ENCODE data around the gene MARCHF9.

Gene MARCHF9

DNA sequence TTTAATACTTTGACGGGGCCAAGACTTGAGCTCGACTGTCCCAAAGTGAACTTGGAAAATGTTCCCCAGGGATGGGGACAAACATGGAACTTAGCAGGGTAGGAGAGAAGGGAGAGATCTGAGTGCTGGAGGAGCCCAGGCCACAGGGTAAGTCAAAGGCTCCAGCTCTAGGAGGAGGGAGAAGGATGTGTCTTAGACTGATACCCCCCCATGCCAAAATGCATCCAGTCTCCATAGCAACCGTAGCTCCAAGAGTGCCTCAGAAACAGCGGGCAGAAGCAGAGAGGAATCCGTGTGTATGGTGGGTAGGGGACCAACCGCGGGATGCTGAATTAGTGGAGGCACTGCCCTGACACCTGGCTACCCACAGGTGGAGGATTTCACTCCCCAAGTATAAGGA lies 15.5 kb upstream of the MARCHF9 start:
- no peak for DNase-seq

DNA sequence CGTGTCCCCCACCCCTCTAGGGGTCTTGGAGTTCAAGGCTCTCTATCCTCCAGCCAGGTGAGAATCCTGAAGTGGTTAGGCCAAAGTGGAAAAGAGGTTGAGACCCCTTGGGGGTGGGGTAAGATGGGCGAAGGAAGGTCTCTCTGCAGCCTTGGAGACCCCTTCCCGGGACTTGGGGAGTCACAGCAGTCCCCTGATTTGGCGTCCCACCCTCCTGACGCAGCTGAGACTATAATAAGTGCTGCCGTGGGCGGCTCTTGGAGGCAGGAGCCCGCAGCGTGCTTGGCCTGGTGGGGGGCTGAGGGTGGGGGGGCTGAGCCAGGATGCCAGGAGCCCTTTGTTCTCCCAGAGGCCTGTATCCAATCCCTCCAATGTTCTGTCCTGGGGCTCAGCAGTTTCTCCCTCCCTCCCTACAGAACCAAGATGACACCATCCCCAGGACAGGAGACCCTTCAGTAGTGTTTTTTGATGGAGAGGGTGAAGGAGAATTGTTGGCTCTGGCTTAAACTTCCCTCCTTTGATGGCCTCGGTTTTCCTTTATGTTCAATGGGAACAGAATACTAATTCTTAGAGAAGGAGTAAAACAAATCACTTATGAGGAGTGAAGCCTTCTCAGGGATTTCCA lies 14.9 kb upstream of the MARCHF9 start:
- no peak for DNase-seq

DNA sequence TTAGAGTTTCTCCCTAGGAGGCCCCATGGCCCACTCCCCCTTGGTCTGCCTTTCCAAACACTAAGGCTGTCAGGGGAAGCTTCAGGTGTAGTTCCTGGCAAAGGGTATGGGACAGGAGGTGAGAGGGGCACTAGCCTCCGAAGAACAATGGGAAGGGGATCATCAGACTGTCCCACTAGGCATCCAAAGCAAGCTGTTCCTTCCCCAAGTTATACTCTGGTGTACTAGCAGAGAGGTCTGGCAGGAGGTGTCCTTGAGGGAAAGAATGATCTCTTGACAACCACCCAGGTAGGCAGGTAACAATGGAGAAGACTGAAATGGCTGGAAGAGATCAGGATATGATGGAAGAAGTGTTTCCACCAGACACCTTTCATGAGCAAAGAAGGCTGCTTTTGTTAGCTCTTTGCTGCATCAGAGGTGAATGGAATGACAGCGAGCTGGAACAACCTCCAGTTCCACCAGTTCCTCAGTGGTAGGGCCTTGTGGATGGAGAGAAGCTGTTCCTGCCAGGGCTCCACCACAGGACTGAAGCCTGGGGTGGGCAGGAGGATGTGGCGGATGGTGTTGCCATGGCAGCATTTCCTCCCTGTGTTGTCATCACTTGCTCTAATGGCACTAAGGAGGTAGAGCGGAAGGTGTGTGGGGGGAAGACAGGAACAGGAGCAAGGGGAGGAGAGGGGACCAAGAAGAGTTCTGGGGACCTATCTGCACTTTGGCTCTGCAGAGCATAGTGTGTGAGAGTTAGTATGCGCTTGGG lies 14.1 kb upstream of the MARCHF9 start:
- no peak for DNase-seq

DNA sequence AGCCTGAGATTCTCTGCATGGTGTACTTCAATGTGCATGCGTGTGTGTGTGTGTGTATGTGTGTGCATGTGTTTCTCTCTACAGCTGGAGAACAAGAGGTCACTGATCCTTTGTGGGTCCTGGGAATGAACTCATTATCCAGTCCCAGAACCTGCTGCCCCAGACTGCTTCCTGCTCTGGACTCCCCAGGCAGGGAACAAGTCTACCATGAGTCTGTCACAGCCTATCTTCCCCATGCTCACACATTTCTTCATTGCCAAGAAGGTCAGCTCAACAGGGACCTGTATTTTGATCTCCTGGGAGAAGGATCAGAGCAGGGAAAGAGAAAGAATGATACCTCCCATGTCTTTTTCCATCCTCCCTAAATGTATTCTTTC lies 13.5 kb upstream of the MARCHF9 start:
- DNase-seq, result no peak

DNA sequence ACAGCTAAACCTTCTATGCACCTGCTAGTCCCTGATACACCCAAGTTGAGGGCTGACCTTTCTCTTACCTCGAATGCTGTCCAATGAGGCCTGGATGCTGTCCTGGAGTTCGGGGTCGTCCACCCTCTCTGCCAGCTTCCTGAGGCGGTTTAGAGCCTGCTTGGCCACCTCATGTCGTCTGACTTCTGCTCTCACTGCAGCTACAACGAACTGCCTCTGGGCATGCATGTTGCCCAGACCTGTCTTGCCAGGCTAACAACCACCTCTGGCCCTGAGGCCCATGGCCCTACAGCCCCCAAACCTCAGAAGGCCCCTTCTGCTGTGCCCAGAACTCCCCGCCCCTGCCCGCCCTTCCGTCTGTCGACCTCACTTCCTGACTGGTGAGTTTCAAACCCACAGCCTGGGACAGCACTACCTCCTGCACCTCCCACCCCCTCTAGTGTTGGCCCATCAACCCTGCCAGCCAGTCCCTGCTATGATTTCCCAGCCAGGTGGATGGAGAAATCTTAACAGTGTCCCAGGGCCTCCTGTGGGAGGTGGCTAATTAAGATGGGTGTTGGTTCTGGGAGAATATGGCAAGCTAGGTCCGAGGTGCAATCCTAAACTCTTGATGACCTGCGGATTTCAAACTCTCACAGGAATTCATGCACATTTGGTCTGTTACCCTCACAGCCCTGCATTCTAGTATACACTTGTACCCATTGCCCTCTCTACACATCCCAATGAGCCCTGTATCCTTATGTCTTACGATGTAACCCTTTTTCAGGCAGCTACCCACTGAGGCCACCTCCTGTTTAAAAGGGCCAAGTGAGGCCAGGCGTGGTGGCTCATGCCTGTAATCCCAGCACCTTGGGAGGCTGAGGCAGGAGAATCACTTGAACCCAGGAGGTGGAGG lies 12.8 kb upstream of the MARCHF9 start:
- DNase-seq, result no peak

DNA sequence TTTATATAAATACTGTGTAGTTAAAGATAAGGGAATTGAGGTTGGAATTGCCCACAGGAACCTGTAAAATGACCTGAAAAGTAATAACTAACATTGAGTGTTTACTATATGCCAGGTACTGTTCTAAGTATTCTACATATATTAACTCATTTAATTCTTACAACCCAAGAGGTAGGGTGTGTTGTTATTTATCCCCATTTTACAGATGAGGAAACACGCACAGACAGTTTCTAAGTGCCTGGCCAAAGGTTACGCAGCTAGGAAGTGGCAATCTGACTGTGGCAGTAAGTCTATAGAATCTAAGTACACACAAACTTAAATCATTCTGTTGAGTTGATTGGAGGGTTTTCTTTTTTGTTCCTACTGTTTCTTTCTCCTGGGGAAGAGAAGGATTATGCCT lies 11.1 kb upstream of the MARCHF9 start:
- no peak for DNase-seq

DNA sequence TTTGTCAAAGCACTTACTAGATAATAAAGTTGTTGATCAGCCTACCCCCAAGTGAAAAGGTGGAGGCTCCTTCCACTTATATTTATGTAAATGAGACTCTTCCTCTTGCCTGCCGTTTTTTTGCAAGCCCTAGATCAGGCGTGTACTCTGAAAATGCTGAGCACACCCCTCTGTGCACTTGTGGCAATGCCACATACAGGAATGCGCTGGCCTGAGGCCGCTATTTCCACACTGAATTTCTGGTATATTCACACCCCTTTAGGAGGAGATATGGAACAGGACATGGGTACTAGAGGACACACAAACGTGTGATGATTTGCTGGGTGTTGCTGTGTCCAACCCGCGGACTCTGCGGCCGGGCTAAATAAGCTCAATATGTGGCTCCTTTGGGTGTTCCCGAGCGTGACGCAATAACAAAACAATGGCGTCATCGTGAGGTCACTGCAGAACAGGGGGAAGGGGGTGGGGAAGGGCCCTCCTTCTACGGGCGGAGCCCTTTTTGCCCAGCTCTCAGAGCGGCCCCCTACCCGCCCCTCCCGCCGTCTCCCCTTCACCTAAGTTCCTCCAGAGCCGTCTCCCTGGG lies 10.6 kb upstream of the MARCHF9 start:
- DNase-seq, result no peak

DNA sequence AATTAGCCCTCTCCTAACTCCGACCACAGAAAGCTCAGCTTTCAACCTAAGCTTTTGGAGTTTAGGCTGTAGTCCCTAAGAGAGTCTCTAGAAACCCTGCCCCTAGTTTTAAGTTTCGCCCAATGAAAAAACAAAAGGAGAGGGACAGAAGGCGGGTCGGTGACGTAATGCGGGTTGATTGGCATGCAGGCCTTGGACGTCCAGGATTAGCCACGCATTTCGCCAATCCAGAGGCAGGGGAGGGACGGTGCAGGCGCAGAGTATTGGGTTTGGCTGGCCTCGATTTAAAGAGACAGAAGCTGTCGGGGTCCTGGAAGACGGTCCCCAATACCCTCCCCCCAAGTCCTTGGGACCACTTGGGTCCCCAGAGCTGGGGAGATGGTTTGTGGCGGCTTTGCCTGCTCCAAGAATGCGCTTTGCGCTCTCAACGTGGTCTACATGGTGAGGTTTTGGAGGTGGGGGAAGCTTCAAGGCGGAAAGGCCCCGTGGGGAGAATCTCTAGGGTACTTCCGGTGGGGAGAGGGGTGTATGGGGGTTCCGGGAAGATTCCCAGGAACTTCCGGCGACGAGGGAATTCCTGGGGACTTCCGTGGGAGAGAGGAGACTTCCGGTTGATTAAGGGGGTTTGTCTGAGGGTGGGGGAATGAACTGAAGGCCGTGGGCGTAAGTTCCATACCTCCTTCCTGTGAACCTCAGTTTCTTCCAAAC lies 10.0 kb upstream of the MARCHF9 start, which contains the start of gene TSPAN31:
Gene TSPAN31 (plus strand): TSS at position 263 of the 708 bp plus-strand sequence. CDS start 116 bp downstream, at position 379.
- peak; percentile 100 for DNase-seq

DNA sequence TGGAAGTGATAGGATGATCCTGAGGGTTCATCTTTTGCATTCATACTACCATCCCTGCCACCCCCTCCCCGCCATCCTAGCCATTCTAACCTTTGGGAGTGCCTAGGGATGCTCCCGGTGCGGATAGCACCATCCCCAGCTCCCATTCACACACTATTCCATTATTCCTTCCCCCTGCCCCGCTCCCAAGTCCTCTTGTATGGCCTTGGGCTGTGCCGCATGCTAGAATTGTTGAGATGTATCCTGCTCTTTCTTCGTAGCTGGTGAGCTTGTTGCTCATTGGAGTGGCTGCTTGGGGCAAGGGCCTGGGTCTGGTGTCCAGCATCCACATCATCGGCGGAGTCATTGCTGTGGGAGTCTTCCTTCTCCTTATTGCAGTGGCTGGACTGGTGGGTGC lies 9.4 kb upstream of the MARCHF9 start:
- no peak for DNase-seq

DNA sequence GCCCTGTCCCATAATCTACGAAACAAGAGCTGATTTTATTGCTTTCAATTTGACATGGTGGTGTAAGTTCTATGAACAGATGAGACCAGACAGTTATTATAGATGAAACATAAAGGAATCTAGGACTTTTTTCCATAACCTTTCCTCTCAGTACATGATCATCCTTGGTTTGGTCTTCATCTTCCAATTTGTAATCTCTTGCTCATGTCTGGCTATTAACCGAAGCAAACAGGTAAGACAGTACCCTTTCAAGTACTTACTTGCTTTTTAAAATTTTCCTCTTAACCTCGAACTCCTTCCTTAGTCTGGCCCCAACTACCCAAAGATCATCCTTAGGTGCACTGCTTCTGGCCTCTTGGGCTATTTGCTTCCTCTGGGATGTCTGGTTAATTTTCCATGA lies 8.9 kb upstream of the MARCHF9 start:
- DNase-seq, result no peak

DNA sequence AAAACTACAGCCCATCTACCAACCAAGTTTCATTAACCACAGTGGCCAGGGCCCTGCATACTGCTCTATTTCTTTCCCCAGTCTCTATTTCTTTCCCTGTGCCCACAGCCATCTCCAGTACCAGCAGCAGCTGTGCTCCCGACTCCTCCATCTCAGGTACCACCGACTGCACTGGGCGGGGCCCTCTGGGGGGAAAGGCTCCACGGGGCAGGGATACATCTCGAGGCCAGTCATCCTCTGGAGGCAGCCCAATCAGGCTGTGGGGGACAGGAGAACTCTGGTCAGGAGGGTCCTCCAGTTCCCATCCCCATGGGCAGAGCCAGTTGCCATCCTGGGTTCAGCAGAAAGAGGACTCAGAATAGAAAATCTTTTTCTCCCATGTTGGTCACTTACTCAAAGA lies 5.8 kb upstream of the MARCHF9 start:
- DNase-seq, result no peak

DNA sequence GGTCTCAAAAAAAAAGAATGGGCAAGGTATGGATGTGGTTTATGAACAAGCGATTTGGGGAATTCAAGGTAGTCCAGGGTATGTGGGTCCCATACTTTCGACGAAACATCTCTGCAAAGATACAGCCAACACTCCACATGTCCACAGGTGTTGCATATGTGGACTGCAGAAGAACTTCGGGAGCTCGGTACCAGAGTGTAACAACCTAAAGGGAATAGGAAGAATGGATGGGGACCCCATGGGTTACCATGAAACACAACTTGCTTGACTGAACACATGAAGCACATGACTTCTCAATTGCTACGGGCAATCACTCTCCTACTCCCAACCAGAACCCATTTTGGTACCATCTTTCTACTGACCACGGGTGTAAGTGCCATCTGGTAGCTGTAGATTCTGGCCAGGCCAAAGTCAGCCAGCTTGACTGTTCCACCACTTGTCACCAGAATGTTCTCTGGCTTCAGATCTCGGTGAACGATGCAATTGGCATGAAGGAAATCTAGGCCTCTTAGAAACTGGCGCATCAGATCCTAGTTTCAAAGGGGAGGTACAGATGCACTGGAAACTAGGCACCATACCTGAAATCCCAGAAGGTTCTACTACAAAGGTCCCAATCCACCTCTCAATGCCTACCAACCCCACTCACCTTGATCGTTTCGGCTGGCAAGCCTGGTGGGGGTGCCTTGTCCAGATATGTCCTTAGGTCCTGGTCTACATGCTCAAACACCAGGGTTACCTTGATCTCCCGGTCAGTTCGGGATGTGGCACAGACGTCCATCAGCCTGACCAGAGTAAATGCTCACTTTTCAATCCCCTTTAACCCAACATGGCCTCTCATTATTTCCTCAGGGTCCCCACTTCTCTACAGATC lies 4.1 kb upstream of the MARCHF9 start:
- DNase-seq, result no peak

DNA sequence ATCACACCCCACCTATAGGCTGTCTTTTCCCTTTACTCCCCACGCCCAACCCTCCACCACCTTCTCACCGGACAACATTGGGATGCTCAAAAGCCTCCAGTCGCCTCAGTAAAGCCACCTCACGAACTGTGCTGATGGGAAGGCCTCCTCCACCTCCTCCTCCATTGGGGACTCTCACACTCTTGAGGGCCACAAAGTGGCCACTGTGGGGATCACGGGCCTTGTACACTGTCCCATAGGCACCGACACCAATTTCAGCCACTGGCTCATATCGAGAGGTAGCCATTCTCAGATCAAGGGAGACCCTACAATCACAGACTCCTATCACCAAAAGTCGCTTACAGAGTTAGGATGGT lies 3.5 kb upstream of the MARCHF9 start:
- DNase-seq, result no peak

DNA sequence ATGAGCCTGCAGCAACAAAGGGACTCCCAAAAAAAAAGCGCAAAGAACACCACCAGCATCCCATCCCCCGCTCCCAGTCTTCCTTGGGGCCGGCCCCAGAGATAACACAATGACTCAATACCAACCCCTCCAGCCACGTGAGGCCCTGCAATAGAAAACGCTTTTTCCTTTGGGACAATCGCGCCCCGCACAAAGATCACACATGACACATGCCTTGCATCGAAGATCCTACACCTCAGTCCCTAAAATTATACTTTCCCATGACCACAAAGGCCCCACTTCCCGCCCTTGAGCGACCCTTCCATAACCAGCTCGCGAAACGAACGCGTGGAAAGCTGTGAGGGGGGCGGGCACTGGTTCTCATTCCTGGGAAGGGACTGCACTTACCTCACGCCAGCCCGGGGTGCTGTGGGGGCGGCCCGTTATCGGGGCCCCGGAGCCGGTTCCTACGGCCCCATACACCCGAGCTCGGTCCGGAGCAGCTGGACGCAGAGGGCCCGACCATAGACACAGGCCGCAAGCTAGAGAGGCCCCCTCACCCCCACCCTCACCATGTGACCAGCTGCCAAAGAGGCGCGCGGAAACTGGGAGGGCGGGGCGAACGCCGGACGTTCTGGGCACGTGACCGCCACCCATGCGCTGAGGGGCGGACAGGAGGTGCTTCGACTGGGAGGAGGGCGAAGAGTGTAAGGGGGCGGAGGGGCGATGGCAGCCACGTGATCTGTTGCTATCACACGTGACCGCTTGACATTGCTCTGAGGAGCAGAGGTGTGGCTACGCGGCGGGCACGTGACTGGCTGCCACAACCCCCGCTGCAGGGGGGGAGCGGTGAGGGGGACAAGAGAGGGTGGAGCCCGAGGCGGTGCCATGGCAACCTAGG lies 2.9 kb upstream of the MARCHF9 start, which contains the start of gene CDK4:
Gene CDK4 (minus strand): TSS at position 523 of the 880 bp plus-strand sequence. CDS start 593 bp downstream, outside the sequence.
- peak; percentile 100 for DNase-seq

DNA sequence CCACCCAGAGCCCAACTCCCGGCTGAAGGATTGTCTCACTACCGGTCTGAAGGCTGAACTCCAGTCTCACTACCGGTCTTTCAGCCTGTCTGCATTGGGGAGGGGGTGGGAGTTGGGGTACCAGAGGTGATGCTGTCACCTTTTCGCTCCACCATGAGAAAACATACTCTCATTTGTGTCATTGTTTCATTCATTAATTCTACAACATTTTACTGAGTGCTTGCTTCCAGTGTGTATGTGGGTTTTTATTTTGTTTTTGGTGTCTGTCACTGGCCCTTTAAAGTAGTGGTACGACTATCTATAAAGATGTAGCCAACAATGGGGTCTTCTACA lies 2.3 kb upstream of the MARCHF9 start:
- no peak for DNase-seq

DNA sequence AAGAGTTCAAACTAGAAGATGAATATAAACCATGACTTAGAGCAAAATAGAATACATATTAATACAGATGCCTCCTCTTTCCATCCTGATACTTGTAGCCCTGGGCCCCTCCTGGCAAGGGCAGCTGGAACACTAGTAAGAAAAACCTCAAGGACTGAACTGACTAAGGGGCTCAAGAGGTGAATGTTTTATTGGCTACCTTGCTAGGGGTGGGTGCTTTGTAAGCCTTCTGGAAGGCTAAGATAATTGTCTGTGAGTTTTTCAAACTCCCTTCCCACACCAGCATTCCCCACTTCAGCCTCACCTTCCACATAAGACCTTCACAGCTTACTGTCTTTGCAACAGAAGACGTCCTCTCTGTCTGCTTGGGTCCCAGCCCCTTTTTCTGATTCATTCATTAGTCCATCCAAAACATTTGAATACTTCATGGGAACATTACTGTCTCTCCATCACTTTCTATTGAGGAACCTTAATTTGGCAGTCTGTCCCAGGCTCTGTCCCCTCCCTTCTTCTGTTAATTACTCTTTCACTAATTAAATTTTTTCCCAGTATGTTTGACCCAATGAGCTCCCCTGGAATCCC lies 1.1 kb upstream of the MARCHF9 start:
- DNase-seq, result peak; percentile 48

DNA sequence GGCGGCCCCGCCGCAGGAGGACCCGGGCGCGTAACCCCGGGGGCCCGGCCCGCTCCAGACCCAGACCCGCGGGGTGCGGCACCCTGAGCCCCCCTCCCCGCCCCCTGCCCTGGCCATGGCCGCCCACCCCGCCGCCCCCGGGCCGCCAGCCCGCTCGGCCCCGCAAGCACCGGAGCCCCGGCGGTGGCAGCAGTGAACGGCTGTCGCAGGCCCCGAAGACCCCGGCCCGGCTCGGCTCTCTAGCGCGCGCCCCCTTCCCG lies 221 bp downstream of the MARCHF9 start:
- DNase-seq, result no peak

DNA sequence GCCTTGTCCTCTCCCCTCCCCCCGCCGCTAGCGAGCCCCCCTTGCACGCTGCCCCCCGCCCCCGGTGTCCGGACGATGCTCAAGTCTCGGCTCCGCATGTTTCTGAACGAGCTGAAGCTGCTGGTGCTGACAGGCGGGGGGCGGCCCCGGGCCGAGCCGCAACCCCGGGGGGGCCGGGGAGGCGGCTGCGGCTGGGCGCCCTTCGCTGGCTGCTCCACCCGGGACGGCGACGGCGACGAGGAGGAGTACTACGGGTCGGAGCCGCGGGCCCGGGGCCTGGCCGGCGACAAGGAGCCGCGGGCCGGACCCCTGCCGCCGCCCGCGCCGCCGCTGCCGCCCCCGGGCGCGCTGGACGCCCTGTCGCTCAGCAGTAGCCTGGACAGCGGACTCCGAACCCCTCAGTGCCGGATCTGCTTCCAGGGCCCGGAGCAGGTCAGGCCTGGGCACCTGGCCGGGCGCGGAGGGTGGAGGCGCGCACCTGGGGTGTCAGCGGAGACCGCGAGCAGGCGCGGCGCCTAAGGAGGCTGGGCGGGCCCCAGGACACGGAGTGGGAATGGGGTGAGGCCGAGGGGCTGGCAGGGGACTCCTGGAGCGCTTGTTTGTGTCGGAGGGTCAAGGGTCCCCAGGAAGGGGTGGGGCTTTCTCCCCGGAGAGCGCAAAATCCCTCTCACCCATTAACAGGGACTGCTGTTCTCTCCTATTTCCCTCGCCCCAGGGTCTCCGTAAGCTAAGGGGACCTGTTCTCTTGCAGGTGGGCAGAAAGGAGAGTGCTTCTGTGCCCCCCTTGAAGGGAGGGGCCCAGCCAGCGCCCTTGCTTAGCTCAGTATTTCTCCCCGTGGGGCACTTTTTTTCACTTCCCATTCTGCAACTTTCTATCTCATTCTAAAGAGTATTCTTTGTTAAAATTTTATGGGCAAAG lies 810 bp downstream of the MARCHF9 start:
- DNase-seq, result peak; percentile 61
